Bronchial epithelial cell (primary cell): Measurements from ENCODE around the gene NRM. TPM values are rescaled to one million over a fixed set of nuclear protein-coding genes. Genes with fewer than 3 reads are reported as not detected.
"Not testable (repeated sequence)": the region's sequence is repeated elsewhere in the genome, so short reads cannot be mapped to it uniquely, and the experiment has no call there.

Experiments used
- DNase-seq: peaks from one replicate; pipeline ENCODE4 v3.0.0-alpha.2; 2010; ENCODE audit warnings: low read depth
- FAIRE-seq: peaks from 2 replicates; lab custom pipeline; 2011; peaks lifted over from hg19 to GRCh38; lab: Jason Lieb, UNC
- H3K27me3 ChIP-seq: 2 replicates; pipeline ENCODE4 v1.5.1; 2011; ENCODE audit warnings: low read length; ENCODE audit not compliant: control insufficient read depth, insufficient read depth
- H3K36me3 ChIP-seq: 2 replicates; pipeline ENCODE4 v1.5.1; 2011; ENCODE audit warnings: low read length; ENCODE audit not compliant: control insufficient read depth, insufficient read depth
- H3K4me3 ChIP-seq: 2 replicates; pipeline ENCODE4 v1.5.1; 2011; ENCODE audit warnings: mild to moderate bottlenecking, low read depth, low read length, control low read depth
- CTCF ChIP-seq: IDR thresholded peaks from 2 replicates; pipeline ENCODE4 v1.5.1; 2011; ENCODE audit warnings: mild to moderate bottlenecking, moderate library complexity, low read length, control low read depth, inconsistent platforms; ENCODE audit not compliant: insufficient read depth, severe bottlenecking
- total RNA-seq: library from RNA; depleted of rRNA; stranded (reverse); fragments of >200 nt; gene quantifications from 2 replicates; pipeline ENCODE4 v1.2.1, GENCODE V29; 2014

Gene NRM
- total RNA-seq, 1 donor from 2014 or later: 0.26 TPM

- no peaks in the 10 kb centered on the region for H3K27me3 ChIP-seq
- FAIRE-seq (no peak), DNase-seq (no peak)
- TF ChIP-seq CTCF: no peak
- peaks cover 17% of the 10 kb centered on the region for H3K36me3 ChIP-seq
- H3K4me3 ChIP-seq: no peak overlapping the region
Observed at GRCh38 chr6:30676660-30677285, 14.0 kb downstream of the NRM start.

DNA sequence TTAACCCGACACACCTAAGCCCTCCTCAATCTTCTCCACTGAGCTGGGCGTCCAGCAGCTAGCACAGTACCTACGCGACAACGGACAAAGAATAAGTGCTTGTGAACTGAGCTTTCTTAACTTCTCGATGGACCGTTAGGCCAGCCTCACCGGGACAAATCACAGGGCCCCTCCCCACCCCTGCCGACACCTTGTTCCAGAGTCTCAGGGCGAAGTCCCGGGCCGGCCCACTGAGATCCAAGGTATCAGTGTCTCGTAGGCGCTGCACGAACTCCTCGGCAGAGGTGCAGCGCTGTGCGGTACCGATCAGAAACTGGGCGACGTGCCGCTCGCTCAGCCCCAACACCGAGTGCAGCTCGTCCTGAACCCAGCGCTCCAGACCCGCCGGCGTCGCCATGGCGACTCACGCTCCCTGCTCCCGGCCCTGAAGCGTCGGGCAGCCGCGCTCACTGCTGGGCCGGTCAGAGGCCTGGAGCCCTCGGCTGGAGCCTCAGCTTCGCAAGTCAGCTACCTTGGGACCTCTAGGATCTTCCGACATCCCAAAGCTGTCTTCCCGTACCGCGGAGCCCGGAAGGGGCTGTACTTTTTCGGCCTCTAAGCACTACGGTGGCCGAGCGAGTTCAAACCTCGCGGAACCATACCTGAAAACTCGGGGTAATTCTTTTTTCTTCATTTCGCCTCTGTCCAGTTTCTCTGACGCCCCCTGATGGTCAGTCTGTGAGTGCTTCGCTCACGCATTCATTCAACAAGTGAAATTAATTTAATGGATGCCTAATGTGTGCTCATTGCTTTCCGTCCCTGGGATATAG lies 18.1 kb downstream of the NRM start, which contains the start of gene DHX16:
DHX16 (minus strand) TSS at position 562 of the 809 bp plus-strand sequence; CDS start at position 397, 165 bp downstream.
- Histone ChIP-seq H3K36me3 (peaks cover 20% of the 10 kb centered on the region), H3K27me3 (no peaks in the 10 kb centered on the region), H3K4me3 (peak within 1 kb of the TSS; percentile 81)
- TF ChIP-seq CTCF: peak; percentile 82
- FAIRE-seq (no peak), DNase-seq (peak; percentile 95)

DNA sequence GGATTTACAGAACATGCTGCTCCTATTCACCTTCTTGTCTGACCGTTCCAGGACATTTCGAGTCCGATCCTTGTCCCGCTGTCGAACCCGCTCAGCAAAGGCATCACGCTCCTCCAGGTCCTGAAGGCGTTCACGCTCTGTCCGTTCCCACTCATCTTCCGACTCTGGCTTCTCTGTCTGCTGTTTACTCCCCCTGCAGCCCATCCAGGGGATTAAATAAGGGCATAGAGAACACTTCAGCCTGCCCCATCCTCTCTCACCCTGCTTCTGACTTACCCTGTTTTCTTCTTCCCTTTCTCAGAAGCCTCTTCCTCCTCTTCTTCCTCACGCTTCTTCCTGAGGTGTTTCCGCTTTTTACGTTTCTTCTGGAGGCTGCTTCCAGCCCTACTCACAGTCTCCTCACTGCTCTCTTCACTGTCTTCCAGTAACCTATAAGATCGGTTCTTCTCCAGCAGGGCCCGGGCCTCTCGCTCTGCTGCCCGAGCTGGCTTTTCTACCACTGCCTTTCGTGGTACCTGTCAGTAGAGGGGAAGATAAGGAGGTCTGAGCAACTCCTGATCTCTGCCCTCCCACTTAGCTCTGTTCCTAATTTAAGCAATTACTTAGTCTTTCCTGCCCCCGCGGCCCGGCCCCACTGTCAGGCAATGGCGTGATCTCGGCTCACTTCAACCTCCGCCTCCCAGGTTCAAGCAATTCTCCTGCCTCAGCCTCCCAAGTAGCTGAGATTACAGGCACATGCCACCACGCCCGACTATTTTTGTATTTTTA lies 19.8 kb downstream of the NRM start:
- DNase-seq (no peak), FAIRE-seq (no peak)
- Histone ChIP-seq H3K27me3 (no peaks in the 10 kb centered on the region), H3K36me3 (peaks cover 13% of the 10 kb centered on the region), H3K4me3 (no peak overlapping the region)
- TF ChIP-seq CTCF: peak; percentile 4

DNA sequence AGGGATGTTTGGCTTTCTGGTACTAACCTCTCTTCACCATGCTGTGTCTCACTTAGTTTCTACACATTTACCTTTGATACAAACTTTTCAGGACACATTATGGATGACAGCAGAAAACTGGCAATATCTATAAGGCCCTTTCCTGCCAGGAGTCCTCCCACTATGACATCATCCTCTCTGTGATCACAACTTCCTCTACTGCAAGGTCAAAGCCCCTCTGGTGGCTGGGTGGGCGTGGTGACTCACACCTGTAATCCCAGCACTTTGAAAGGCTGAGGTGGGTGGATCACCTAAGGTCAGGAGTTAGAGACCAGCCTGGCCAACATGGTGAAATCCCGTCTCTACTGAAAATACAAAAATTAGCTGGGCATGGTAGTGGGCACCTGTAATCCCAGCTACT lies 24.5 kb downstream of the NRM start:
- not testable (repeated sequence) for H3K4me3 ChIP-seq, H3K27me3 ChIP-seq, FAIRE-seq
- peak; percentile 64 for DNase-seq
- peaks cover 36% of the 10 kb centered on the region for H3K36me3 ChIP-seq

- H3K27me3 ChIP-seq: no peaks in the 10 kb centered on the region
- DNase-seq (no peak), FAIRE-seq (no peak)
- no peak overlapping the region for H3K4me3 ChIP-seq
- H3K36me3 ChIP-seq: peaks cover 35% of the 10 kb centered on the region
- no peak for TF ChIP-seq CTCF
Observed at GRCh38 chr6:30664994-30665767, 25.6 kb downstream of the NRM start.

GRCh38 chr6:30657922-30658321 lies 32.9 kb downstream of the NRM start:
- H3K27me3 ChIP-seq, FAIRE-seq, DNase-seq, H3K4me3 ChIP-seq: not testable (repeated sequence)
- peaks cover 42% of the 10 kb centered on the region for H3K36me3 ChIP-seq
